Measurements from ENCODE around the gene COMT.

Gene COMT

DNA sequence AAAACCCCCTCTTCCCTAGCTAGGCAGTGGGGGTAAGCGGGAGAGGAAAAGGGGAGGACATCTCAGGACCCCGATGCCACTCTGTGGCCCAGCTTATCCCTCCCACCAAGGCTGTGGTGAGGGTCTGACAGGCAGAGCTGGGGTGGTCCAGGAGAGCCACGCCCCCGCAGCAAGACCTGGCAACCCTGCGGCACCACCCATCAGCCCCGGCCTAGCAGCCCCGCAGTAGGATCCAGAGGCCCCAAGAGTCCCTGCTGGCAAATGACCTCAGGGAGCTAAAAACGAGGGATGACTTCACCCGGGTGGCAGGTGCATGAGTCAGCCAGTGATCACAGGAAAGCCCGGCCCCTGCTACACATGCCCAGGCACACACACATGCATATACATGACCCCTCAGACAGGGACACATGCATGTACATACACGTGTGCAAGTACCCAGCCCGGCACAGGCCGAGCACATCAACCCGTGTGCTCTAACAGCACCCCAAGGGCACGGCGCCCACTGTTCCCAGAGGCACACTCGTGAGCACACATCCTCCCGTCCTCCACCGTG, 42.7 kb downstream of the COMT start:
- DNase-seq = no peak

DNA sequence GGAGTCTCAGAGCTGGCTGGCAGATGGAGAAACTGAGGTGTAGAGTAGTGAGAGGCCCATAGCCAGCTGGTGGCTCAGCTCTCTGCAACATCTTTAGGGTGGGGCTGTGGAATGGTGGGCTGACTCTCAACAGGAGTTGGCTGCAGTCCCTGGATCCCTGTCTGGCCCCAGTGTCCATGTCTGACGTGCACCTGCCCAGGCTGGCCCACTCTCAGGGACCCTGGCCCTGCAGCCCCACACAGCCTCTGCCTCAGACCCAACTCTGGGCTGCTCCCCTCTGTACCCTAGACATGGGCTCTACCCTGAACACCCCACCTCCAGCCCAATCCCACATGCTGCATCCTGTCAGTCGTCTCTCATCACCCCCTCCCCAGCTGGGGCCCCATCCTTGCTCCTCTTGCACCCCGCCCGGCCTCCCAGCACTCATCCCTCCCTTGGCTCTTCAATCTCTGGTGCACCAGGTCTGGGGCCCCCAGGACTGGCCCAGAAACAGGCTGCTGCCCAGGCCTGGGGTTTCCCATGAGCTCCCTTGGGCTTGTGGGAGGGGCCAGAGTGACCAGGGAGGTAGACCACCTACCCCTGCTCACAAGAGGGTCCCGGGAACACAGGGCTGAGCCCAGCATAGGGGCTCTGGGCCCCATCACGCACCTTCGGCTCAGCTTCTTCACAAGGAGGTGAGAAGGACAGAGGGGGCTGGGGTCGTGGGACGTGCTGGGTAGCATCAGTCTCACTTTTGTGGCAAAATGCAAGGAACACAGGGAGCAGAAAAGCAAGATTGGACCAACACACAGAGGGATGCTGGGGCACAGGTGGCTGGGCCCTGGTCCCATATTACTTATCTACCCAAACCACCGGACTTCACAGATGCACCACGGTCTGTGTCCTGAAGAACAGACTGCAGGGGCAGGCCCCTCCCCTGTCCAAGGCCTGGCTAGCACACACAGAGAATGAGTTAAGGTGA, 43.6 kb downstream of the COMT start:
- DNase-seq = no peak

DNA sequence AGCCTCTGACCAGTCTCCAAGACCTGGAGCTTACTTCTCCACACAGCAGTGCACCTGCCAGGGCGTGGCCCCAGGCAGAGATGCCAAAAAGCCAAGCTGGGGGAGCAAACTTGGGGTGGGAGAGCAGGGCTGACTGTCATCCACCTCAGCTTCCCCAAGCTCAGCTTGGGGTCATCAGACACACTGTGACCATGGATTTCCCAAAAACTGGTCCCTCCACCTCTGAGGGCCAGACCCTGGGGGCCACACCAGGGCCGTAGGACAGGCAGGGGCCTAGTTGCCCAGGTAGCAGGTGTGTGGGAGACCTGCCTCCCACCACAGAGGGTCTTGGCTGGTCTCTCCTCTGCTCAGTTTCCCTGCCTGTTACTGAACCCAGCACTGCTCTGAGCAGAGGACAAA, 44.4 kb downstream of the COMT start:
- DNase-seq = no peak

DNA sequence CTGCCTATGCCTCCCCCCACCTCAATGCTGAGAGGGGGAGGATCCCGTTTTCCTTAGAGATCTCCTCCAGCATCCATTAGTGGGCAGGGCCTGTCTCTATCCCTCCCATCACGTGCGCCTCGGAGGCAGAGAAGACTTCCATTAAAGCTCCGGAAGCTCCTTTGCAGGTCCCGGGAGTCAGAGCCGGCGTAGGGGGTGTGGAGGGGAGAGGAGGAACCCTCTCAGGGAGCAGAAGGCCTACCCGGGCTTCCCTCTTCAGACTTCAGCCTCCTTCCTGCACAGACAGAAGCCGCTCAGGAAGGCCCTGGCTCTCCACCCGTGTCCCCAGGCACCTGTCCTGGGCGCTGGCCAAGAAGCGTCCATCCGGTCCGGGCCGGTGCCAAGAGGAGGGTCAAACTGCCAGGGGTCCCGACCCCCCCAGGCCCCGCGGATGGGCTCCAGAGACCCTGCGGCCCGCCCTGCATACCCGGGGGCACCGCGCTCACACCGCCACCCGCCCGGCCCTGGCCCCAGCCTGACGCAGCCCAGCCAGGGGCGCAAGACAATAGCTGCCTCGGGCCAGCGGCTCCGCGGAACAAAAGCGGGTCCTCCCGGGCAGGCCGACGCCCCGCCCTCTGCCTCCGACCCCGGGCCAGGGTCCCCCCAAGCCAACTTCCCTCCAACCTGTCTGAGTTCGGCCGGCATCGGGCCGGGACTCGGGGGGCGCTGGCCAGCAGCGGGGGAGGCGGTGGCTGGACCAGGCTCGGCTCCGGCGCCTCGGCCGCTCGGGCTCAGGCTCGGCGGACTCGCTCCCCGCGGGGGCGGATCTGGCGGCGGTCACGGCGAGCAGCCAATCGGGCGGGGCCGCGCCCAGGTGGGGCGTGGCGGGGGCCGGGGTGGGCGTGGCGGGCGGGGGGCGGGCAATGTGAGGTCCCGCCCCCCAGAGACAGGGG, 45.1 kb downstream of the COMT start:
- DNase-seq = peak in 5 of 6 experiments; percentile 41 to 56 (median 54)

DNA sequence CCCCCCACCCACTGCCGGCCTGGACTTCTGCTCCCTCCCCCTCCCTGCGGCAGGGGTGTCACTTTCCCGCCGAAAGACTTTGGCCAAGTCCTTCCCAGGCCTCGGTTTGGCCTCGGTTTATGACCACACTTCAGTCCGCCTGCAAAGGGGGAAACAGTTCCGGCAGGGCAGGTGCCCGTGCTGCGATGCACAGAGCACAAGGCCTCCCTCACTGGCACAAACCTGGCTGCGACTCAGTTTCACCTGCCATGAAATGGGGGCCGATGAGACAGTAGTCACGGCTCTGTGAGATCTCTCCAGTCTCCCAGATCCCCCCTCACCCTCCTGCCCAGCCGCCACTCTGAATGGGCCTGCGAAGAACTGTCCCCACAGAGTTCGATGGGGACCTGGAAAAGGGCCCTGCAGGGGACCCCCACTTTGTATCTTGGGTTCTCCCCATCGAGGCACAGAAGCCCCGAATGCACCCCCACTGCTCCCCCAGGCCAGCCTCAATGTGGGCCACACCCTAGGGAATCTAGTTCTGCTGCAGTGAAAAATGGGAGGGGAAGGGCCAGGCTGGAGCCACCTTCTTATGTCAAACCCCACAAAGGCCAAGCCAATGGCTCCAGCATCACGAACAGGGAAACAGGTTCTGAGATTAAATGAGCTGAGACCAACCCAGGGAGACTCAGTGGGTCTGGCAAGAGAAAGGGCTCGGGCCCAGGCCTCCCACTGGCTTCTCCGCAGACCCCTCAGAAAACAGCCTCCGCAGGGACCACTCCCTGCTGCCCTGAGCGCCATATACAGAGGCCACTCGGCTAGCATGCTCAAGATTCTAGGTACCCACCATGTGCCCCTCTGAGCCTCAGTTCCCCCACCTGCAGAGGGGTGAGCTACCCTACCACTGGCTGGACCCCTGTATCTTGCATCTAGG, 46.1 kb downstream of the COMT start:
- DNase-seq = no peak

DNA sequence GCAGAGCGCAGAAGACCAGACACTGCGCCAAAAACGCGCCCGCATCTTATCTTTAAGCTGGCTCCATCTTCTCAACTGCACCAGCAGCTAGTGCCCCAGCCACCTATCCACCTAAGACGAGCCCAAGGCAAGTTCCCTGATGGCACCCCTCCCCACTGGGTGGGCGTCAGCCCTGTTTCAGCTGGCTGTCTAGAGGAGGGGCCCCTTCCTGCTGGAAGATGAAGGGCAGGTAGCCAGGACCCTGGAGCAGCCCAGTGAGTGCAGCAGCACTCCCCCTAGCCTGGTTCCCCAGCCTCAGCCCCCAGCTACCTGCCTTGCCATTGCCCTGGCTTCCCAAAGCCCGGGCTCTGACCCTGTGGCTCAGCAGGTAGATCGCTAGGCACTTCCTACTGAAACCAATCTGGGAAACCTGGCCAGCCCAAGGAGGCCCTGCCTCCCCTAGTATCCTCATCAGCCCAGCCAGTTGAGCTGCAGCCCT, 46.8 kb downstream of the COMT start:
- no peak for DNase-seq

DNA sequence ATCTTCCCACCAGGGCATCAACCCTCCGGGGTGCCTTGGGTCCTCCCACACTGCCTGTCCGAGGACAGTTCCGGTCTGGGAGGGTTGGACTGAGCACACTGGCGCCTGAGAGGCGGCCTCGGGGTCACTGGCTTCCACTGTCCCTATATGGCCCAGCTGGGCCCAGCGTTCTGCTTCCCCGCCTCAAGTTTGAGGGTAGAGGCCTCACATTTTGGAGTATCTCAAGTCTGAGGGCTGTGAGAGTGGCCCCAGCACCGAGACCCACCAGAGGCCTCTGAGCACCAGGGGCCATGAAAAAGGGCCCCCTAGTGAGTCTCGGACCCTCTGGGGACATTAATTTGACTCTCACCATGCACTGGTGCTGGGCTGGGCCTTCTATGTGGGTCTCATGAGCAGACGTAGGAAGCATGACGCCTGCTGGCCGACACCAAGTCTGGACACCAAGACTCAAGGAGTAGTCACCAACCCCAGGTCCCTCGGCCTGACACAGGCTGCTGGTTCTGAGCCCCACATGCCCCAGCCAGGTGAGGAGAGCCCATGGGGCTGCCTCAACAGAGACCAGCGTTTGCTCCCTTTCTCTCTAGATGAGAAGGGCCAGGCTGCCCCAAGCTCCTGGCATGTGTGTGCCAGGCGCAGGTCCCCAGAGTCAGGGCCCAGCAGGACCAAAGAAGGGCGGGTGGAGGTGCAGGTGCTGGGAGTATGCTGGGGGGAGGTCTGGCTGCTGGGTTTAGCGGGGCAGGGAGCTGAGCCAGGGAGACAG, 47.6 kb downstream of the COMT start:
- DNase-seq = no peak

DNA sequence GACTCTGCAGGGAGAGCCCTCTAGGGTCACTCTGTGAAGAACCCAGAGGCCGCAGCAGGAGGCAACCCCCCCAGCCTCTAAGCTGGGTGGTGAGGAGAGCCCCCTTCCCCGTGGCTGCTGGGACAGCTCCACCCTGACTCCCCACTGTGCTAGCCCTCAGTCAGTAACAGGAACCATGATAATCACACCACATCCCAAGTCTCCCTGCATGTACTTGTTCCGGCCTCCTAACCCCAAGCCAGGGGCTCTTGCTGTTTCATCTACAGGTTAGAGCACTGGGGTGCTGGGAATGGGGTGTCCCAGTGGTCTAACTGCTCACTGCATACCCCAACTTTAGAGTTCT, 48.1 kb downstream of the COMT start:
- no peak for DNase-seq

DNA sequence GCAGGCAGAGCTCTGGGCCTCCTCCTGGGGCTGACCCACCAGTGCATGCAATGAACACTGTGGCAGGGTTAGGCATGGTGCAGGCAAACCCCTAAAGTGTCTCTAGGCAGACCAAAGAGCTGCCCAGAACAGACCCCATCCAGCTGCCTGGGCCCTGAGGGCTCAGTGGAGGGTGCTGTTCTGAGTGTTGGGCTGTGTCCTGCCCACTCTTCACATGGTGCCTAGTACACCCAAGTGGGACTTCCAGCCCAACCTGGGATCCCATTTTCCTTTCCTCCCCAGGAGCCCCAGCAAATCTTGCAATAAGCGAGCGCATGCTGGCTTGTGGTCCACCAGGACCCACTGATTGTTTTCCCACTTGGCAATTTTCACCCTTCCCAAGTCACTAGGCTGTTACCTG, 48.6 kb downstream of the COMT start:
- DNase-seq = no peak

DNA sequence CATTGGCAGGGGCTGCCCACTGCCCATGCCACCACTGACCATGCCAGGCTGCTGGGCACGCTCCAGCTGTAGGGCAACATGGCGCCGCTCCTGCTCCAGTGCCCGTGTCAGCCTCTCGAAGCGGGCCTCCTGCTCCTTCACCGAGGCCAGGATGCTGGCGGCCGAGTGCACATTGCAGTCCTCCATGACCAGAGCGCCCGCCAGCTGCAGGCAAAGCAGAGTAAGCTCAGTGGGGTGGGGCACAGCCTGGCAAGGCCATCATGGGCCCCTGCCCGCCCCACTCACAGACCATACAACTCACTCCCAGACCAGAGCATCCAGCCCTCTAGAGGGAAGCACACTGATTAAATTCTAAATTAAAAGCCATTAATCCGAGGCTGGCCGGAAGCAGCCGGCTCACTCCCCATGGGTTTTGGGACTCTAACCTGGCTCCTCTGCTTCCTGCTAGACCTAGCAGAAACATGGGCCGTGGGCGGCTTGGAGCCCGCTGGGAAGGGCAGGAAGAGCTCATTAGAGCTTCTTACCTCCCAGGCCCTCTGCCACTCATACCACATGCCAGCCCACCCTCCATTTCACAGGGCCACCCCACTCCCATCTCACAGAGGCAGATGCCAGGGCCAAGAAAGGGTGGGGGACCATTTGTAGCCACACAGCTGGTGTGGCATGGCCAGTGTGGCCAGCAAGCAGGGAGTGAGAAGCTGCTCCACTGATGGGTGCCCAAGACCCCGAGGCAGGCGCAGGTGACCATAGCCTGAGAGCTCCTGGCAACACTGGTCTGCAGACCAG, 49.2 kb downstream of the COMT start:
- no peak for DNase-seq

DNA sequence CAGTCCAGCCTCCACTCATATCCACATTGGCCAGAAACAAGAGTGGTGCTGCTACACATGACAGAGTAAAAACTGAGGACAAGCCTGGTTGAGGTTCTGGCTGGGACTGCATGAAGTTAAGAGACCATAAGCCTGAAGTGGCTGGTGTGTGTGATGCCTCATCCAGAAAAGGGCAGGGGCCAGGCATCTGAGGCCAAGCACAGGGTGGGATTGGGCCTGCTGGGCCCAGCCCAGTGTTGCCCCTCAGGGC, 49.7 kb downstream of the COMT start:
- DNase-seq = no peak

DNA sequence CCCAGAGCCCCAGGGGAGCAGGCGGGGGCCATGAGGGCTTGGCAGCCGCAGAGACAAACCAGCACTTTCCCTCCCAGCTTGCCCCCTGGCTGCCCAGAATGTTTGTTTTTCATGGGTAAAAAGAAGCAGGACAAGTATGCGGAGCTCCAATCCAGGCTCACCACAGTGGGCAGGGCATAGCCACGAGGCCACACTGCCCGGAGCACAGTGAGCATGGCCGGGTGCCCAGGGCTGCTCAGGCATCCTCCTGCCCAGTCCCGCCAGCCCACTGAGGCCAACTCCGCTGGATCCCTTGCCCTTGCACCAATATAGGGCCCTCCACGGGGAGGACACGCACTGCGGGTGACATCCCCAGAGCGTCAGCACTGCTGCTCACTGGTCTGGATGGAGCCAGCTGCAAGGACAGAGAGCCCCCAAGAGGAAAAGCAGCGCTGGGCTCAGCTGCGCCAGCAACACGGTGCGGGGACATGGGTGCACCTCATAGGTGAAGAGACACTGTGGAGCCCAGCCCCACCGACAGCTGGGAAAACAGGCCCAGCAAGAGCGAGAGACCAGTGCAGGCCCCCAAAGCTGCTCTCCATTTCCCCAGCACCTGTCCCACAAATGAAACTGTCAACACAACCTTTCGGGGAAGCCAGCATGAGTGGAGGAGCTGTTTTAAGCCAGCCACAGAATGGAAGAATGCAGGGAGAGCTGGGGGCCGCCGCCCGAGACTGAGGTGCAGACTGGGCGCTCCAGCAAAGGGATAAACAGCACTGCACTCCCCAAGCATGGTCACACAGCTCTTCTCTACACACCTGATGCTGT, 50.3 kb downstream of the COMT start:
- DNase-seq = no peak

DNA sequence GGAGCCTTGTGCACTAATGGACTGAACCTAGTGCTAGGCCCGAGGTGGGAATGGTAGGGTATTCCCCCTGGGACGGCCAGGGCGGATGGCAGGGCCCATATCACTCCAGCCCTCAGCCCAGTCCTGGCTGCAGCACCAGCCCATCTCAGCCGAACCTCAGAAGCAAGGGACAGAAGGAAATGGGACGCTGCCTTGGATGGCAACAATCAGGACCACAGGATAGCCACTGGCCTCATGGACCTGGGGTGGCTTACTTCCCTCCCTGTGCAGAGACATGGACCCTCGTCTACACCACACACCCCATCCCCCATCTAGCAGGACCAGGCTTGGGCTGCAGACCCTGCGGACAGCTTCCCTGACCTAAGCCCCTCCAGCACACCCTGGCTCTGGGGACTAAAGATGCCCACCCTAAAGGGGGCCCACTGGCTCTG, 50.9 kb downstream of the COMT start:
- no peak for DNase-seq

DNA sequence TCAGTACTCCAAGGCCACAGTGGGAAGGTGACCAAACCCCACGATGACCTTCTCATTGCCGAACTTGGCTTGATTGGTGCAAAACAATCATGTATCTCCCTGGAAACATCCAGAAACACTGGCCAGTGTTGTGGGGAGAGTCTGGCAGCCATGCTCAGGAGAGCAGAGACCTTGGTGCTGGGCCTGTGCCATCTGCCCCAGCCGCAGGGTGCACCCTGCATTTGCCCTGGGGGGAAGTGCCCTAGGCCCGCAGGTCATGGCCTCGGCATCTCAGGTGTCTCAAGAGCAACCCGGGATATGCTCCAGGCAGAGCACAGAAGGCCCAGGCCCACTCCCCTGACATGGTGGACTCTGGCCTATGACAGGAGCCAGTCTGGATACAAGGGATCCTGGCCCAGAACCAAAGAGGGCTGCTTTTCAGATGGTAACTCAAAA, 51.4 kb downstream of the COMT start:
- no peak for DNase-seq

DNA sequence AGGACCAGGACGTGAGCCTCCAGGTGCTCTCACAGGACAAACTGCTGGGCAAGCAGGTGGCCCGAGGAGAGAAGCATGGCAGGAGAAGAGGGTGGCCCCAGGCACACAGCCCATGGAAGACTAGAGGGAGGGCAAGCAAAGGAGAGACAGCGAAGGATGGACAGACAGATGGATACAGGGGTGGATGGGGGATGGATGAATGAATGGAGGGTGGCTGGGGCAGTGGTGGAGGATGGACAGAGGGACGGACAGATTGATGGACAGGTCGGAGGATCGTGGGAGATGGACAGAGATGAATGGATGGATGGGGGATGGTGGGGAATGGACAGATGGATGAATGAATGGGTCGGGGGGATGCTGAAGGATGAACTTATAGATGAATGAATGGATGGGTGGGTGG, 52.4 kb downstream of the COMT start:
- DNase-seq = no peak

DNA sequence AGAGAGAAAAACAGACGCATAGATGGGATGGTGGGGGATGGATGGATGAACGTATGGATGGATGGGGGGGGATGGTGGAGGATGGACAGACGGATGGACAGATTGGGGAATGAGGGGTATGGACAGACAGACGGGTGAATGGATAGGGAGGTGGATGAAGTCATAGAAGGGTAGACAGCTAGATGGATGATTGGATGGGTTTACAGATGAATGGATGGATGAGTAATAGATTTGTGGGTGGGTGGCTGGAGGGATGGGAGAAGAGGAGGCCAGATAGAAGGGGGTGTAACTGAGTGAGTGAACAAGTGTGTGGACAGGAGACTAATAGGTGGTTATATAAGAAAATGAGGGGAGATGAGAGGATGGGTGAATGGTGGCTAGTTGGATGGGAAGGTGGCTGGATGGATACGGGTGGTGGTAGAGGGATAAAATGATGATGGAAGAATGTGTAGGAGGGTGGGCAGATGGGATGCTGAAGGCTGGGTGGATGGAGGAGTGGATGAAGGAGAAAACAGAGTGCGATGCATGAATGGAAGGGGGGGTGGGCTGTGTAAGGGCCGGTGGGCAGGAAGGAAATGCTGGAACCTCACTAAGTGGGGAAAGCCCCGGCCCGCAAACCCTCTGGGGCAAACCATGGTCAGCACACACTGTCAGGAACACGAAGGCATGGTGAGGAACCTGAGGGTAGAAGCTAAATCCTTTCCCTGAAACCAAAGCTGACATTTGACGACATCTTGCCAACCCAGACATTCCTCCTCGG, 53.5 kb downstream of the COMT start:
- no peak for DNase-seq

DNA sequence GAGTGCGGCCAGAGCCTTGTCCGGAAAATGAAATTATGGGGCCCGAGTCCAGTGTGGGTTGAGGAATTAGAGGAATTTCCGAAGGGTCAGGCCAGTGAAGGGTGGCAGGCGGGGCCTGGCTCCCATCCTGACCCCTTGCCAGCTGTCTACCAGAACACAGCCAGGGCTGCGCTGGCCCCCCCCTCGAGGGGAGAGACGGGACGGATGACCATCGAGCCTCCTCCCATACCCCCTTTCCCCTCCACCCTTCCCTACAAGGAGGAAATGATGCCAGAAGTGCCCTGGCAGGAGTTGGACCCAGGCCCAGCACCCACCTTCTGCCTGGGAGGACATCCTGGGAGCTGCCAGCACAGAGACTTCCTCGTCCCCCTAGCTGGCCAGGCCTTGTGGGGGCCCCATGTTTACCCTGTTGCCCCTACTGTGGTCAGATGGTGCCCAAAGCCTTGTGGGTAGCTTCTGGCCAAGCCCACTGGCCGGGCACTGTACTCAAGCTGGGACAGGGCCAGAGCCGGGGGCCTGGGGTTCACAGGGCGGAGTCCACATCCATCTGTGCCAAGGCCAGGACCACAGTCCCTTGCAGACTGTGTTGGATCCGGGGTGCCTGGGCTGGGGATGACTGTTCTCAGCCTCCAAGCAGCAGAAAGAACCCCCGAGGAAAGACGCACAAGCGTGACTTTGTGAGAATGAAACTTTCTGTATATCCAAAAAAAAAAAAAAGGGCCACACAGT, 54.2 kb downstream of the COMT start:
- DNase-seq = no peak

DNA sequence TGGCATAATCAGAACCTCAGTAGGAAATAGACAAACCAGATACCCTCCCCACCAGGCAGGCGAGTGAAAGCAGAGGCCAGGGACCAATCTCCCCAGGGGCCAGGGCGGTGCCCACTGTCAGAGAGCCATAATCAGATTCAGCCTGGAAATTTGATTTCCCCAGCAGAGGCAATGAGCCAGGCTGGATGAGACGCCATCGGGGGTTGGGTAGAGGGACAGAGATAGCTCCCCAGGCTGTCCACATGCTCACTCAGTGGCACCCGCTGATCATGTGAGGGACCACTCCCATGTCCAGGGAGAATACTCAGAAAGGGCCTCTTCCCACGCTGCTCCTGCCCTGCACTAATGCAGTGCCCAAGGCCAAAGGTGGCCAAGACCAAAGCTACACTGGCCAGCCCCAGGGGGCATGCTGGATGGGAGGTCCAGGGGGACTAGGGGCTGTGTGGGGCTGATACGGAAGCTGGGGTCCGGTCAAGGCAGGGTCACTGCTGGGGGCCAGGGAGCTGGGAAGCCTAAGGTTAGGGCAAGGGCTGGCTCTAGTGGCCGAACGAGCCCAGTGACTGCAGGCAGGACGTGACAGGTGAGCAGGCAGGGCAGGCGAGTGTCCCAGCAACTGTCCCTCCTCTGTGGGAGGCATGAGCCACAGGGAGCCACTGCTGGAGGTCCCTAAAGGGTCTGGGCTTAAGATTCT, 55.3 kb downstream of the COMT start:
- no peak for DNase-seq
